Measurements from ENCODE around the gene ACSL3.
"Not testable (repeated sequence)": the region's sequence is repeated elsewhere in the genome, so short reads cannot be mapped to it uniquely, and the experiment has no call there.

ACSL3 gene

DNA sequence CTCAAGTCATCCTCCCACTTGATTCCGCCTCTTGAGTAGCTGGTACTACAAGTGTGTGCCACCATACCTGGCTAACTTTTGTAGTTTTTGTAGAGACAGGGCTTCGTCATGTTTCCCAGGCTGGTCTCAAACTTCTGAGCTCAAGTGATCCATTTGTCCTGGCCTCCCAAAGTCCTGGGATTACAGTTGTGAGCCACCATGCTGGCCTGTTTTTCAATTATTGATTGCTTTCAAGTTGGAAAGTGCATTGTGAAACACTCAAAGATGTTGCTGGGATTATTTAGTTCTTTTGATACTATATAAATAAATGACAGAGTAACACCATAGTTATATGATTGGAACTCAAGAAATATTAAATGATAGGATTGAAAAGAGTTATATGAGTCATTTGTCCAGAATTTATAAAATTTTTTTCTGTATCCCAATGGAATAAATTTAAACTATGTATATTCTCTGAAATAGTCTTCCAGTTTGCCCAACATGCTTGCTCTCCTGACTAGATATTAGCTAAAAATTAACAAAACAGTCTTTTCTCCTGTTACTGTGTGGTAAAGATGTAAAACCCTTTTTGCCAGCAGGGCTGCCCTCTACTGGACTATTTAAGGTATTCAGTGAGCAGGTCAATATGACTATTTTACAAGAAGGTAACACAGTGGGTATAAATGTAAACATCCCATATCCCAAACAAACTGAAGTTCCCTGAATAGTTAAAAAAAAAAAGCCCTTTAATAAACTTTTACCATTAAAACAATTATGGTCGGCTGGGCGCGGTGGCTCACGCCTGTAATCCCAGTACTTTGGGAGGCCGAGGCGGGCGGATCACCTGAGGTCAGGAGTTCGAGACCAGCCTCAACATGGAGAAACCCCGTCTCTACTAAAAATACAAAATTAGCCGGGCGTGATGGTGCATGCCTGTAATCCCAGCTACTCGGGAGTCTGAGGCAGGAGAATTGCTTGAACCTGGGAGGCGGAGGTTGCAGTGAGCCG lies 42.7 kb downstream of the ACSL3 start:
- Mint-ChIP-seq H3K27me3 (ENCODE audit: low read depth) (no peaks in the 10 kb centered on the region), H3K9me3 (no peaks in the 10 kb centered on the region), H3K27ac (no peak overlapping the region), H3K36me3 (ENCODE audit: low read depth) (peaks cover 6% of the 10 kb centered on the region), H3K4me1 (ENCODE audit: low read depth) (peaks cover 8% of the 10 kb centered on the region), H3K4me3 (no peak overlapping the region)

DNA sequence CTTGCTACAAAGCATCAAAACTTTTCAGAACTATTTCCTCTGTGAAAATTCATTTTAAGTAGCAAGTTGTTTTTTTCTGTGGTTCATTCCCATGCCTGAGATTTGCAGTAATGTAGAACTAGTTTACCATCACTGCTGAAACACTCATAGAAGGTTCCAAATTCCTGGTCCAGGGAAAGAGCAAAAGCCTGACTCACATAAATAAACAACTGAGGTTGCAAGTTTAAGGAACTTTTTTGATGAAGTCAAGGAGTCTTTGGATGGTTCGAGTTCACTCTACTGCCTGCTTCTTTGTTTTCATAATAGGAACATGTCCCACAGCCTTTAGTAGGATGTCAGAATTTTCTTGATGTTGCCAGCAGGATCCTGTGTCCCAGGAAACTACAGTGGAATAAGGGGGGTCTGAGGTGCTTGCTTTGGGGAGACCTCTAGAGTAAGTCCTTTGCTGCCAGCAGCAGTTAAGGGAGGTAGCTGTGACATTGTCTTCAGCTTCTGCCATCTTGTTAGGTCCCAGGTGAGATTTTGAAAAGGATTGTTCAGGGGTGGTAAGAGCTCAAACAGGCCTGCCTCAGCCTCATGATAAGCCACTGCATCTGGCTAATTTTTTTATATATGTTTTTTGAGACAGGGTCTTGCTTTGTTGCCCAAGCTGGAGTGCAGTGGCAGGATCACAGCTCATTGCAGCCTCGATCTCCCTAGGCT lies 43.9 kb downstream of the ACSL3 start:
- peaks cover 8% of the 10 kb centered on the region for H3K4me1 Mint-ChIP-seq (ENCODE audit: low read depth)
- peaks cover 9% of the 10 kb centered on the region for H3K36me3 Mint-ChIP-seq (ENCODE audit: low read depth)
- no peak overlapping the region for H3K27ac Mint-ChIP-seq
- H3K4me3 Mint-ChIP-seq: no peak overlapping the region
- no peaks in the 10 kb centered on the region for H3K27me3 Mint-ChIP-seq (ENCODE audit: low read depth)
- no peaks in the 10 kb centered on the region for H3K9me3 Mint-ChIP-seq

DNA sequence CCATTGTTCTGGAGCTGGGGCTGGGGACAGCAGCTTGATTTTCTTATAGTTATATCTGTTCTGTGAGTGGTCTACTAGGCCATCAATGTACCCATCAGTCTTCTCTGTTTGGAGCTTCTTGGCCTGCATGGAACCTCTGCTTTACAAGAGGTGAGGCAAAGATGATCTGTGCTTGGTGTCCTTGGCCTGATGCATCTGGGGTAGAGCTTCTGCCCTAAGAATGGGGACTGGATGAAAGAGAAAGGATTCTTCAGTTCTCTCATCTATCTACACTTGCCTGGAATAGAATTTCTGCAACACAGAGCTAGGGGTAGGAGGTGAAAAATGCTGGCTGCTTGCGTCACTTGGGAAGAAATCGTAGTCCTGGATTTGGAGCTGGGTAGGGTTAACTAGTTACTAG lies 46.2 kb downstream of the ACSL3 start:
- H3K4me1 Mint-ChIP-seq (ENCODE audit: low read depth): peaks cover 10% of the 10 kb centered on the region
- H3K36me3 Mint-ChIP-seq (ENCODE audit: low read depth): peaks cover 7% of the 10 kb centered on the region
- no peaks in the 10 kb centered on the region for H3K27me3 Mint-ChIP-seq (ENCODE audit: low read depth)
- no peaks in the 10 kb centered on the region for H3K9me3 Mint-ChIP-seq
- no peak overlapping the region for H3K27ac Mint-ChIP-seq
- no peak overlapping the region for H3K4me3 Mint-ChIP-seq

DNA sequence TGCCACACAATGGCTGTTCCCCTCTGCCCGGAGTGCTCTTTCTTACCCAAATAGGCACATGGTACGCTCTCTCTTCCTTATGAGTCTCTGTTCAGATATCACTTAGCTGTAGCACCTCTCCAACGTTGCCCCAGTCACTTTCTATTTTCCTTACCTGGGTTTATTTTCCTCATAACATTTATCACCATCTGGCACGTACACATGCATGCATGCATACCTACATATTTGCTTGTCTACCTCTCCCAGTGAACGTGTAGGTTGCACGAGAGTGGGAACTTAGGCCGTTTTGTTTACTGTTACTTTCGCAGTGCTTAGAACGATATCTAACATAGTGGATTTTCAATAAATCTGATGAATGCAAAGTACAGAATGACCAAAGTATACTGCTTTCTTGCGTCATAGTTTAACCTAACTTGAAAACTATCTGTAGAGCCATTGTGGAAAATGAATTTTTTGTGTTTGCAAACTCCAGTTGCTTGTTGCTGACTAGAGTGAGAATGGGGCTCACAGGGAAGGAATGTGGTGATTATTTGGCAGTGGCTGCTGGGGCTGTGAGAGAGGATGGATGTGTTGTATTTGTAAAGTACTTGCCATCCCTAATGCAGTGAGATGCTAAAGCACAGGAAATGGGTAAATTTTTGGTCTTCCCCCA lies 47.1 kb downstream of the ACSL3 start:
- peaks cover 7% of the 10 kb centered on the region for H3K36me3 Mint-ChIP-seq (ENCODE audit: low read depth)
- no peak overlapping the region for H3K4me3 Mint-ChIP-seq
- H3K27me3 Mint-ChIP-seq (ENCODE audit: low read depth): no peaks in the 10 kb centered on the region
- no peaks in the 10 kb centered on the region for H3K9me3 Mint-ChIP-seq
- no peak overlapping the region for H3K27ac Mint-ChIP-seq
- peaks cover 13% of the 10 kb centered on the region for H3K4me1 Mint-ChIP-seq (ENCODE audit: low read depth)

DNA sequence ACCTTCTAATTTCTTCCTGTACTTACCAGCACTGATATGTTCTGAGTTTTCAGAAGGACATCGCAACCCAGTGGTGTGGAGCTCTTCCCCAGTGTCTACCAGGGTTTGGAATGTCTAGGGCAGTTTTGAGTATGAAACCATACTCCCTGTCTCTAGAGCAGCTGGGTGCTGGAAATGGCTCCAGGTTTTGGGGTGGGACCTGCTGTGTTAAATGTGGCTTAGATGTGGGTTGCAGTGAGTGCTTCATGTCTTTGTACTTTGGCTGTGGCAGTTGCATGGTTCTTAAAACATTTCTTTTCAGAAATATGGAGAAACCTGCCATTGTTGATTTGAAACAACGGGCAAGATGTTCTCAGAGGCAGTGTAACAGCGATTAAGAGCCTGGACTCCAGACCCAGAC lies 48.5 kb downstream of the ACSL3 start:
- Mint-ChIP-seq H3K9me3 (no peaks in the 10 kb centered on the region), H3K36me3 (ENCODE audit: low read depth) (peaks cover 7% of the 10 kb centered on the region), H3K4me1 (ENCODE audit: low read depth) (peaks cover 19% of the 10 kb centered on the region), H3K27ac (no peak overlapping the region), H3K27me3 (ENCODE audit: low read depth) (no peaks in the 10 kb centered on the region), H3K4me3 (no peak overlapping the region)

DNA sequence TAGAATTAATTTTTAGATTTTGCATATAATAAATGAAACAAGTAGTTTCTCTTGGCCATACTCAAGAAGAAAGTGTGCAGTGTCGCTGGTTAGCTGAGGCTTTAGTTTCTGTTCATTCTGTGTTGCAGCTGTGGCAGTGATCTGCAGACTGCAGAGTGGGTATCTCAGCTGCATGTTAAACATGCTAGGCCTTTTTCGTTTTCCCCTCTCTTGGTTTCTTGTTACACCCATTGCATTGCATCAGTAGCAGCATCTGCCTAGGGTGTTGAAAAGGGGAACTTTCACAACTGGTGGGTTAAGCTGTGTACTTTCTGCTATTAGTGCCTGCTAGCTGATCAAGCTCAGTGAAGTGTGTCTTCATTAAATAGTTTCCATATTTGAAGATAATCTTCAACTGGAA lies 51.3 kb downstream of the ACSL3 start:
- Mint-ChIP-seq H3K9me3 (no peaks in the 10 kb centered on the region), H3K36me3 (ENCODE audit: low read depth) (peaks cover 7% of the 10 kb centered on the region), H3K27ac (no peak overlapping the region), H3K4me1 (ENCODE audit: low read depth) (peaks cover 19% of the 10 kb centered on the region), H3K4me3 (no peak overlapping the region), H3K27me3 (ENCODE audit: low read depth) (no peaks in the 10 kb centered on the region)

DNA sequence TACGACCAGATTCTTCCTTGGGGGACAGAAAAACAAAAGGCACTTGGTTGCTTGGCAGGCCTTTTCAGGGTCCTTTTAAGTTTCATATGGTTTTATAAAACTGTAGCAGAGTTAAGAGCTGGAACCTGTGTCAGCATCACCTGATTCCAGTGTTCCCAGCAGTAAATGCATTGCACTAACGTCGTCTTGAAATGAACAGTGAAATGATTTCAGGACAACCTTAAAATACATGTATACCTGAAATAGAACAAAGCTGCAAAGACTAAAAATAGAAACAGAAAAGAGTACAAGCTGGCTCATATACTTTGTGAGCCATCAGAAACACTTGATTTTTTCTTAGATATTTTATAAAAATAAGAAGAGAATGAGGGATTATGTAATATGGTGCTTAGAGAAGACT lies 51.9 kb downstream of the ACSL3 start:
- Mint-ChIP-seq H3K27ac (no peak overlapping the region), H3K4me1 (ENCODE audit: low read depth) (peaks cover 17% of the 10 kb centered on the region), H3K36me3 (ENCODE audit: low read depth) (peaks cover 7% of the 10 kb centered on the region), H3K27me3 (ENCODE audit: low read depth) (no peaks in the 10 kb centered on the region), H3K9me3 (no peaks in the 10 kb centered on the region), H3K4me3 (no peak overlapping the region)

DNA sequence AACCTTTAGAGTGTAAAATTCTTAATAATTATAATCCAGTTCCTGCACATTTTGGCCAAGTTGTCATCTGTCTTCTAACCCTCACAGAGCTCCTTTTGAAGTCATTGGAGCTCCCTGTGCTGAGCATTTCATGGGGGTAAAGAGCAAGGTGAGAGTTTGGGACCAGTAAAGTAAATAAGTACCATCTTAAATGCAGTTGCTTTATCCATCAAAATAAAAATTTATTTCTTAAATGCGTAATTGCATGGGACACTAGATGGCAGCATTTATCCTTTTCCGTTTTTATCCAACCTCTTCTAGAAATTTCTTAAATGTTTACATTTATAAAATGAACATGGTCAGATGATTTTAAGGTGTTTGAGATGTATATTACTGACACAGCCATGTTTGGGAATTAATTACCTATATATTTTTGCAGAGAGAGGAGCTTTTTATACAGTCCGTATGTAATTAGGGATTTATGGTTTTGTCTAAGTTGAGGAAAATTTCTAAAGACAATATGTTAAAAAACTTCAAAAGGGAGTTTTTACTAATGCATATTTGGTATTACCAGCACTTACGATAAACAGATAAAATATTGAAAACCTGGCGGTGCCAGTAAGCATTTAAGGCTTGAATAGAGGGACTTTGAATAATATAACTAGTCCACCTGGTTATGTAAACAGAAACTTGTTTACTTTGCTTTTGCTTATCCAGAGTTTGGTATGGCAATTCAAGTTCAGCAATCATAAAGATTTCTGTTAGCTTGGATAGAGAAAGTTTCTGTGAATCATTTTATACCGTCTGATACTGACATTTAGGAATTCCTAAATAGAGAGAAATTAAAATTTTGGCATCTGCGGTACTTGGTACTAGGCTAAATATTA lies 54.5 kb downstream of the ACSL3 start:
- Mint-ChIP-seq H3K4me1 (ENCODE audit: low read depth) (peaks cover 22% of the 10 kb centered on the region), H3K9me3 (no peaks in the 10 kb centered on the region), H3K27ac (no peak overlapping the region), H3K4me3 (no peak overlapping the region), H3K36me3 (ENCODE audit: low read depth) (peaks cover 10% of the 10 kb centered on the region), H3K27me3 (ENCODE audit: low read depth) (no peaks in the 10 kb centered on the region)

DNA sequence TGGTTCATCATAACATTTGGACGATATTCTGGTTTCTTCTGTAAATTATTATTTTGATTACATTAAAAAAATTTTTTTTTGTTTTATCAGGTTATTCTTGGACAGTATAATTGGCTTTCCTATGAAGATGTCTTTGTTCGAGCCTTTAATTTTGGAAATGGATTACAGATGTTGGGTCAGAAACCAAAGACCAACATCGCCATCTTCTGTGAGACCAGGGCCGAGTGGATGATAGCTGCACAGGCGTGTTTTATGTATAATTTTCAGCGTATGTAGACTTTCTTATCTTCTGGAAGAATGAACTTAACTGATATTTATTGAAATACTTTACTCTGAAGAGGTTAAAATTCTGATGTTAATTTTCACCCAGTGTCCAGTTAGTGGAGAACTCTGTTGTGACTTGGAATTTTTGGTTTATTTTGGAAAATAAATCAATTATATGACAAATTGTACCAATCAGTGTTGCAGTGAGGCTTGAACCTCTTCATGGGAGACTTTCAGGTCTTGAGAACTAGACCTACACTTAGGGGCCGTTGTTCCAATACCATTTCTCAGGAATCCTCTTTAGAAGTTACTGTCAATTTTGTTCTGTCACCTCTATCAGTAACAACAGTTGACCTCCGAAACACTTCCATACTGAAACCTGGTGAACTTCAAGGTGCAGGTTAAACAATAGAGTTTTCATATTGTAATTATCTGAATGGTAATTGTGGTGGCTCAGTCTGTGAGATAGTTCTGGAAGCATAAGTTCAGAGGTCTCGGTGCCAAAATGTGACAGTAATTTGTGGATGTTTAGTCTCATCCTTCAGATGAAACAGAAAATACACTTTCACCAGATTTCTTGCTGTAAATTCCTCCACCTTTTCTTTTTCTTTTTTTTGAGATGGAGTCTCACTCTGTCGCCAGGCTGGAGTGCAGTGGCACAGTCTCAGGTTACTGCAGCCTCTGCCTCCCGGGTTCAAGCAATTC lies 55.7 kb downstream of the ACSL3 start:
- H3K27me3 Mint-ChIP-seq (ENCODE audit: low read depth): no peaks in the 10 kb centered on the region
- no peaks in the 10 kb centered on the region for H3K9me3 Mint-ChIP-seq
- peaks cover 10% of the 10 kb centered on the region for H3K36me3 Mint-ChIP-seq (ENCODE audit: low read depth)
- H3K27ac Mint-ChIP-seq: no peak overlapping the region
- H3K4me1 Mint-ChIP-seq (ENCODE audit: low read depth): peaks cover 21% of the 10 kb centered on the region
- H3K4me3 Mint-ChIP-seq: no peak overlapping the region

DNA sequence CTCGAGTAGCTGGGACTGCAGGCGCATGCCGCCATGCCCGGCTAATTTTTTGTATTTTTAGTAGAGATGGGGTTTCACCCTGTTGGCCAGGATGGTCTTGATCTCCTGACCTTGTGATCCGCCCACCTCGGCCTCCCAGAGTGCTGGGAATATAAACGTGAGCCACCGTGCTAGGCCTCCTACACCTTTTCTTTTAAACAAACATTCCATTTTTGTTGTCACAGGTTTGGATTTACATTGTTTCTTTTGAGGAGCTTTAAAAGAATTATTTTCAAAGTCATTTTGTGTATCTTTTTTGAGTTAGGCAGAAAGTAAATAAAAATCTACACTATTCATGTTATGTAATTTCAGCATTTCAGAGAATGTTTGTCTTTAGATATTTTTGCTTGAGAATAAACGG lies 56.4 kb downstream of the ACSL3 start:
- not testable (repeated sequence) for H3K9me3 Mint-ChIP-seq; H3K4me3 Mint-ChIP-seq; H3K27ac Mint-ChIP-seq; H3K36me3 Mint-ChIP-seq (ENCODE audit: low read depth); H3K27me3 Mint-ChIP-seq (ENCODE audit: low read depth)
- H3K4me1 Mint-ChIP-seq (ENCODE audit: low read depth): peaks cover 14% of the 10 kb centered on the region

DNA sequence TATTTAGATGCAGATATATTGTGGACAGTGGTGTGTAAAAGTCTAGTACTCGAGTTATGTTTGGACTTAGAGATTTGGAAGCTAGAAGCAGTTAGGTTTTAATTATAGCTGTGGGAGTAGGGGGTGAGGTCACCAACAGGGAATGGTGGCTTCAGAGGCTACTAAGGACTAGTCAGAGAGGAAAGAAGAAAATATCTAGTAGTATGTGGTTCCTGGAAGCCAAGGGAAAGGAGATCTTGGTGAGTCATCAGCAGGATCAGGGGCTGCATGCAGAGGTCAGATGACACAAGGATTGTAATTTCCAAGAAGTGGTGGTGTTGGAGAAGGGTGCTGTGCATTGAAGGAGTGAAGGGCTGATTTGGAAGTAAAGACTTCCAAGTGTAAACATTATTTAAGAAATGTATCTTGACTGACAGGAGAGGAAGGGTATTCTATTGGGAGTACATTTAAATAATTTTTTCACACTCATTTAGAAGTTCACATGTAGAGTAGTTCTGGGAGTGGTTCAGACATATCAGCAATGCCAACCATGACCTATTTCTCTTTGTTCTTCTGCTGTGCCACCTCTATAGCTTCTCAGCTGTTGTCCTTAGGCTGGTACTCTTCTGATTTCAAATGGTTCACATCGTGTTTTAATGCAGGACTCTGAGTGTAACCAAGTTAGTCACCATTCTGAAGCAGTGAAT lies 59.1 kb downstream of the ACSL3 start:
- Mint-ChIP-seq H3K27ac (no peak overlapping the region), H3K27me3 (ENCODE audit: low read depth) (no peaks in the 10 kb centered on the region), H3K36me3 (ENCODE audit: low read depth) (peaks cover 13% of the 10 kb centered on the region), H3K9me3 (no peaks in the 10 kb centered on the region), H3K4me3 (no peak overlapping the region), H3K4me1 (ENCODE audit: low read depth) (peaks cover 7% of the 10 kb centered on the region)

DNA sequence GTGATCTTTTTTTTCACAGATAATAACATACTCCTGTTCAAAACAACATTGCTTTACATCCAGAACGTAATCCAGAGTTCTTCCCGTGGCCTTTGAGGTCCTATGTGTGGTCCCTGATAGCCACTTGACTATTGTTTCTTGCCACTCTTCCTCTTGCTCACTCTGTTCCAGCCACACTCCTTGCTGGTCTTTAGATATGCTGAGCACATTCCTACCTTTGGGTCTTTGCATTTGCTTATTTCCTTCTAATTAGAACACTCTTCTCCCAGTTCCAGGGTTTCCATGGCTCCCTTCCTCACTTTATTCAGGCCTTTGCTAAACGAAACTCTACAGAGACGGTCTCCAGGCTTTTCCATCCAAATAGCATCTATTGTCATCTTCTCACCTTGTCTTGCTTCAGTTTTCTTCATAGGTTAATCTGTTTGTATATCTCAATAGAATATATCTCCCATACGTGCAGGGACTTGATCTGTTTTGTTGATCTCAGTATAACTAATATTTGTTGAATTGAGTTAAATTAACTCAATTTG lies 59.9 kb downstream of the ACSL3 start:
- no peaks in the 10 kb centered on the region for H3K27me3 Mint-ChIP-seq (ENCODE audit: low read depth)
- no peak overlapping the region for H3K27ac Mint-ChIP-seq
- H3K9me3 Mint-ChIP-seq: no peaks in the 10 kb centered on the region
- H3K36me3 Mint-ChIP-seq (ENCODE audit: low read depth): peaks cover 13% of the 10 kb centered on the region
- H3K4me1 Mint-ChIP-seq (ENCODE audit: low read depth): peaks cover 7% of the 10 kb centered on the region
- no peak overlapping the region for H3K4me3 Mint-ChIP-seq
